Tibial nerve (tissue), 3 donors: ENCODE measurements around the gene FAM9C.

Experiments
- CTCF ChIP-seq, 5 experiments: fragments of 200-600 bp in 3 of 5; fragments of 450-650 bp in 2 of 5; sonication (generic) in 3 of 5; IDR thresholded peaks; one replicate each; pipeline ENCODE4 v1.5.1; 2016 to 2019; ENCODE audit warnings: antibody characterized with exemption in 5 of 5, mild to moderate bottlenecking in 3 of 5, moderate library complexity in 2 of 5
- POLR2A ChIP-seq, 2 donors: fragments of 450-650 bp; IDR thresholded peaks; one replicate each; pipeline ENCODE4 v1.6.1; 2017; ENCODE audit warnings: antibody characterized with exemption in 2 of 2, mild to moderate bottlenecking in 2 of 2, moderate library complexity in 2 of 2

GRCh38 chrX:13078739-13079444 lies 34.5 kb upstream of the FAM9C start:
- TF ChIP-seq CTCF (IDR thresholded peaks at IDR 0.05): no peak
- no peak for TF ChIP-seq POLR2A (IDR thresholded peaks at IDR 0.05)
